Upper lobe of right lung (tissue), 1 donor: ENCODE results near the gene UCP3. TPM values are rescaled to one million over a fixed set of nuclear protein-coding genes. Genes with fewer than 3 reads are reported as not detected.

ENCODE experiments used
- ATAC-seq: fragments of 200-7000 bp; cut with Tn5 transposase; one replicate; pipeline ENCODE4 v1.9.1; 2020; ENCODE audit warnings: mild to moderate bottlenecking, moderate library complexity
- DNase-seq: peaks from one replicate; pipeline ENCODE4 v3.0.0-alpha.2; 2020
- H3K27ac ChIP-seq: fragments of 200-600 bp; one replicate; pipeline ENCODE4 v1.8.0; 2022
- H3K27me3 ChIP-seq: fragments of 200-600 bp; one replicate; pipeline ENCODE4 v1.8.0; 2022; ENCODE audit warnings: mild to moderate bottlenecking
- H3K36me3 ChIP-seq: fragments of 200-600 bp; one replicate; pipeline ENCODE4 v1.8.0; 2022
- H3K4me1 ChIP-seq: fragments of 200-600 bp; one replicate; pipeline ENCODE4 v1.8.0; 2022
- H3K4me3 ChIP-seq: fragments of 200-600 bp; one replicate; pipeline ENCODE4 v1.8.0; 2022; ENCODE audit warnings: mild to moderate bottlenecking
- H3K9me3 ChIP-seq: fragments of 200-600 bp; one replicate; pipeline ENCODE4 v1.8.0; 2022
- intact Hi-C: fragments of 100-400 bp; cut with DNase I; formaldehyde crosslinking; loops from one replicate; pipeline ENCODE4 v1.11.0; 2022
- total RNA-seq: library from RNA; stranded (reverse); fragmentation: NEBNext Ultra II Directional; extraction: Animal tissue kit (Norgen Biotek cat#: 25700); gene quantifications from one replicate; pipeline ENCODE4 v1.2.1, GENCODE V29; 2021
- TF ChIP-seq, protein P1 (sequence below): fragments of 200-600 bp; IDR thresholded peaks from one replicate; pipeline ENCODE4 v1.8.0; 2022; ENCODE audit warnings: antibody characterized with exemption
- donor health status: DM: no; HTN: yes; CAD: no; lungs with severe emphysema.

UCP3 gene
- total RNA-seq, 1 donor from 2014 or later, result 2.6 TPM

GRCh38 chr11:74021998-74022397 is 13.1 kb upstream of the UCP3 start:
- no peaks in the 10 kb centered on the region for H3K9me3 ChIP-seq
- intact Hi-C loops, result no loop called here
- H3K27me3 ChIP-seq, result no peaks in the 10 kb centered on the region
- H3K4me1 ChIP-seq, result peaks cover 46% of the 10 kb centered on the region
- DNase-seq (no peak), ATAC-seq (no peak)
- H3K27ac ChIP-seq, result no peak overlapping the region
- H3K4me3 ChIP-seq, result no peak overlapping the region
- H3K36me3 ChIP-seq, result no peaks in the 10 kb centered on the region
- TF ChIP-seq, protein P1, sequence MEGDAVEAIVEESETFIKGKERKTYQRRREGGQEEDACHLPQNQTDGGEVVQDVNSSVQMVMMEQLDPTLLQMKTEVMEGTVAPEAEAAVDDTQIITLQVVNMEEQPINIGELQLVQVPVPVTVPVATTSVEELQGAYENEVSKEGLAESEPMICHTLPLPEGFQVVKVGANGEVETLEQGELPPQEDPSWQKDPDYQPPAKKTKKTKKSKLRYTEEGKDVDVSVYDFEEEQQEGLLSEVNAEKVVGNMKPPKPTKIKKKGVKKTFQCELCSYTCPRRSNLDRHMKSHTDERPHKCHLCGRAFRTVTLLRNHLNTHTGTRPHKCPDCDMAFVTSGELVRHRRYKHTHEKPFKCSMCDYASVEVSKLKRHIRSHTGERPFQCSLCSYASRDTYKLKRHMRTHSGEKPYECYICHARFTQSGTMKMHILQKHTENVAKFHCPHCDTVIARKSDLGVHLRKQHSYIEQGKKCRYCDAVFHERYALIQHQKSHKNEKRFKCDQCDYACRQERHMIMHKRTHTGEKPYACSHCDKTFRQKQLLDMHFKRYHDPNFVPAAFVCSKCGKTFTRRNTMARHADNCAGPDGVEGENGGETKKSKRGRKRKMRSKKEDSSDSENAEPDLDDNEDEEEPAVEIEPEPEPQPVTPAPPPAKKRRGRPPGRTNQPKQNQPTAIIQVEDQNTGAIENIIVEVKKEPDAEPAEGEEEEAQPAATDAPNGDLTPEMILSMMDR, result no peak

DNA sequence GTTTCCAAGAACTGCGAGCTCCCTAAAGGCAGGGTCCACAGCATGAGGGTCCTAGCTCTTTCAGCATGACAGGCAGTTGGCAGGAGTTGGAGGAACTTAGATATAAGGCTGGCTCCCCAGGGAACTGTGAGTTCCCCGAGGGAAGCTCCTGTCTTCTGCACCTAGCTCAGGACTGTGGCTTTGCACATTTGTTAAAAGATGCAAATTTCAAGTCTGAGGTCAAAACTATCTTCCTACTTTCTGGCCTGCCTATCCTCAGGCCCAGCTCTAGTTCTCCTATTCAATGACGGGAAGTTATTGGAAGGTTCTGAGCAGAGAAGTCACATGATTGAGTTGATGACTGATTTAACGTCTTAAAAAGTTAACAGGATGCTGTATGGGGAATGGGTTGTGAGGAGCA is 11.7 kb upstream of the UCP3 start:
- Histone ChIP-seq H3K4me1 (peaks cover 41% of the 10 kb centered on the region), H3K27ac (peak overlapping the region; percentile 87), H3K4me3 (no peak overlapping the region), H3K27me3 (no peaks in the 10 kb centered on the region), H3K36me3 (no peaks in the 10 kb centered on the region), H3K9me3 (no peaks in the 10 kb centered on the region)
- intact Hi-C loops, result no loop called here
- DNase-seq (no peak), ATAC-seq (peak; percentile 2)
- TF ChIP-seq, protein P1, result no peak

GRCh38 chr11:74019860-74020259 is 11.0 kb upstream of the UCP3 start:
- peaks cover 40% of the 10 kb centered on the region for H3K4me1 ChIP-seq
- H3K27me3 ChIP-seq, result no peaks in the 10 kb centered on the region
- no peak overlapping the region for H3K4me3 ChIP-seq
- H3K9me3 ChIP-seq, result no peaks in the 10 kb centered on the region
- H3K27ac ChIP-seq, result peak overlapping the region; percentile 87
- TF ChIP-seq, protein P1, result no peak
- ATAC-seq, result peak; percentile 6
- intact Hi-C loops, result no loop called here
- H3K36me3 ChIP-seq, result no peaks in the 10 kb centered on the region
- no peak for DNase-seq

DNA sequence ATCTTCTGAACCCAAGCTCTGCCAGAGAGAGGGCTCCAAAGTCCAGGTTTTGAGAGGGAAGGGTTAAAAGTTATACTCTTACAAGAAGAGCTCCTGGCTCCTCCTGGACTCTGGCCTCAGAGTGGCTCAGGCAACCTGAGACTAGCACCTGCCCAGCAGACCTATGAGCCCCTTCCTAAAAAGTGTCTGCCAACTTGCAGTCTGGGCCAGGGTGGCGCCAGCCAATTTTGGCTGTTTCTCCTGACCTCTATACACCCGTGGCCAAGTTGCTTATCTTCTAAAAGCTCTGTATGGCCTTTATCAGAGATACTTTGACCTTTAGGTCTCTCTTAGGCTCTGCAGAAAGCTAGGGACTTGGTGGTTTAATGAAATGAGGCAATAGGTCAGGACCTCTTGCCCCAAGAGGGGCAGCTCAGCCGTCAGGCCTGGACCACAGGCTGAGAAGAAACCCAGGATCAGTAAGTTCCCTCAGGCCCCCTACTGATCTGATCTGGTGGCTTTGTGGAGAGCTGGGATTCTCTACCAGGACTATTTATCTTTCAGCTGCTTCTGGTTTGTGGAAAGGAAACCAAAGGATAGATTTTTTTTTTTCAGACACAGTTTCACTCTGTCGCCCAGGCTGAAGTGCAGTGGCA is 10.3 kb upstream of the UCP3 start:
- intact Hi-C loops, result no loop called here
- H3K4me3 ChIP-seq, result no peak overlapping the region
- peak overlapping the region; percentile 87 for H3K27ac ChIP-seq
- TF ChIP-seq, protein P1, result no peak
- ATAC-seq (no peak), DNase-seq (no peak)
- H3K27me3 ChIP-seq, result no peaks in the 10 kb centered on the region
- H3K9me3 ChIP-seq, result no peaks in the 10 kb centered on the region
- H3K4me1 ChIP-seq, result peaks cover 40% of the 10 kb centered on the region
- H3K36me3 ChIP-seq, result no peaks in the 10 kb centered on the region

- intact Hi-C loops, result no loop called here
- Histone ChIP-seq H3K27ac (peak overlapping the region; percentile 87), H3K4me1 (peaks cover 40% of the 10 kb centered on the region), H3K9me3 (no peaks in the 10 kb centered on the region), H3K27me3 (no peaks in the 10 kb centered on the region), H3K4me3 (no peak overlapping the region), H3K36me3 (no peaks in the 10 kb centered on the region)
- DNase-seq, result peak; percentile 95
- peak; percentile 93 for ATAC-seq
- TF ChIP-seq, protein P1, result no peak
These were observed 9.6 kb upstream of the UCP3 start for GRCh38 chr11:74018331-74019005.
